OCI-LY3 (cell line): ENCODE measurements around the gene CELF4.
A peak's percentile ranks its signal among the peaks of the same experiment; 100 is the strongest.

ENCODE experiments used
- H2AFZ ChIP-seq: fragments of 200-600, 300-600 bp; shearing (Covaris generic); 2 replicates; pipeline ENCODE4 v1.6.0; 2014; ENCODE audit warnings: antibody characterized with exemption, low read depth, low read length
- H3K27ac ChIP-seq: fragments of 200-600, 300-600 bp; sonication (generic); 2 replicates; pipeline ENCODE4 v1.5.1; 2014; ENCODE audit warnings: mild to moderate bottlenecking, low read length, moderate library complexity, mixed read lengths
- H3K27me3 ChIP-seq: fragments of 200-600, 300-600 bp; sonication (generic); 2 replicates; pipeline ENCODE4 v1.6.1; 2014; ENCODE audit warnings: low read depth, low read length, mixed read lengths
- H3K36me3 ChIP-seq: fragments of 200-600, 300-600 bp; sonication (generic); replicated peaks from 2 replicates; pipeline ENCODE3; 2014; ENCODE audit warnings: low read depth, low read length, mixed read lengths
- H3K4me1 ChIP-seq: fragments of 300-600, 200-600 bp; sonication (generic); 2 replicates; pipeline ENCODE4 v1.6.1; 2014; ENCODE audit warnings: low read length, mixed read lengths
- H3K4me2 ChIP-seq: fragments of 200-600, 300-600 bp; sonication (generic); 2 replicates; pipeline ENCODE4 v1.6.1; 2014; ENCODE audit warnings: low read length, mixed read lengths
- H3K4me3 ChIP-seq: fragments of 300-600, 200-600 bp; sonication (generic); 2 replicates; pipeline ENCODE4 v1.5.1; 2014; ENCODE audit warnings: antibody characterized with exemption, mild to moderate bottlenecking, low read length, moderate library complexity
- H3K79me2 ChIP-seq: fragments of 300-600, 200-600 bp; shearing (Covaris generic); 2 replicates; pipeline ENCODE4 v1.6.1; 2014; ENCODE audit warnings: mild to moderate bottlenecking, low read length, mixed read lengths
- H3K9ac ChIP-seq: fragments of 300-600, 200-600 bp; shearing (Covaris generic); 2 replicates; pipeline ENCODE4 v1.6.0; 2014; ENCODE audit warnings: mild to moderate bottlenecking, low read length, moderate library complexity
- H3K9me3 ChIP-seq: fragments of 200-600, 300-600 bp; shearing (Covaris generic); 2 replicates; pipeline ENCODE4 v1.6.1; 2014; ENCODE audit warnings: low read length, mixed read lengths; ENCODE audit not compliant: insufficient read depth
- H4K20me1 ChIP-seq: fragments of 200-600, 300-600 bp; sonication (generic); 2 replicates; pipeline ENCODE4 v1.6.1; 2016; ENCODE audit warnings: low read length, mixed read lengths; ENCODE audit not compliant: insufficient read depth
- CTCF ChIP-seq: fragments of 200-600, 300-600 bp; sonication (generic); IDR thresholded peaks from 2 replicates; pipeline ENCODE4 v1.5.1; 2014; ENCODE audit warnings: antibody characterized with exemption, low read length, low read depth
- EZH2phosphoT487 ChIP-seq: fragments of 200-600 bp; shearing (Covaris generic); IDR thresholded peaks from 2 replicates; pipeline ENCODE4 v1.6.1; 2018; ENCODE audit warnings: antibody characterized with exemption, mixed run types, low read depth

Gene CELF4

DNA sequence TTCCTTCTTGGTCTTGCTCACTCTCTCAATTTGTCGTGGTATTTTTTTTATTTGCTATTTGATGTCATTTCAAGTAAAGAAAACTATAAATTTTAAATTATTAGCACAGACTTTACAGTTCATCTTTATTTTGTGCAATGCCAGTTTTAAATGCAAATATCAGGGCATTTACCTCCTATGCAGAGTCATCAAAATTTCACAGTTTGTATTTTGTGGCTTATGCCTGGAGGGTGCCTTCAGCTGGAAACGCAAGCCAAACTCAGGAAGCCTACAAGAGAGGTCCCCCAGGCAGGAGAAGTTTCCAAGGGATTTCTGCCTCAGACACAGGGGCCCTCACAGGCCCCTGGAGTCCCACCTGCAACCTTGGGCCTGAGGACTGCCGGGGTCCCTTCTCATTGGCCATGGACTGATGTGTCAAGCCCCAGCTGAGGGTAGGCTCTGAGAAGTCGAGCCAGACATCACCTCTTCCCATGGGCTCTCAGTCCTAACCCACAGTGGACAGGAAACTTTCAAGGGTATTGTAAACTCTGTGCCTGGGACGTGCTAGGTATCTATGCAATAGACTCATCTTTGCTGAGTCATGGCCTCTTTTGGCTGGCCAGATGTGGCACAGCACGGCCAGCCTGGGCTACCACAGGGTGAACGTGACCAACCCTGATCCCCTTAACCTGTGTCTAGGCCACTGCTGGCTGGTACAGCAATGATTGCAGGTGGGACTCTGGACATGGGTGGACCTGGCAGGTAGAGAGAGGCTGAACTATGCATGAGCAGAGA is 236.5 kb downstream of the CELF4 start:
- no peak overlapping the region for H3K4me3 ChIP-seq
- no peaks in the 10 kb centered on the region for H3K27me3 ChIP-seq
- H3K27ac ChIP-seq: no peak overlapping the region
- H3K4me2 ChIP-seq: no peak overlapping the region
- H4K20me1 ChIP-seq: no peaks in the 10 kb centered on the region
- no peaks in the 10 kb centered on the region for H3K36me3 ChIP-seq
- no peaks in the 10 kb centered on the region for H3K9me3 ChIP-seq
- H2AFZ ChIP-seq: no peak overlapping the region
- TF ChIP-seq EZH2phosphoT487: no peak
- TF ChIP-seq CTCF: no peak
- H3K9ac ChIP-seq: no peak overlapping the region
- no peaks in the 10 kb centered on the region for H3K79me2 ChIP-seq
- H3K4me1 ChIP-seq: no peaks in the 10 kb centered on the region

DNA sequence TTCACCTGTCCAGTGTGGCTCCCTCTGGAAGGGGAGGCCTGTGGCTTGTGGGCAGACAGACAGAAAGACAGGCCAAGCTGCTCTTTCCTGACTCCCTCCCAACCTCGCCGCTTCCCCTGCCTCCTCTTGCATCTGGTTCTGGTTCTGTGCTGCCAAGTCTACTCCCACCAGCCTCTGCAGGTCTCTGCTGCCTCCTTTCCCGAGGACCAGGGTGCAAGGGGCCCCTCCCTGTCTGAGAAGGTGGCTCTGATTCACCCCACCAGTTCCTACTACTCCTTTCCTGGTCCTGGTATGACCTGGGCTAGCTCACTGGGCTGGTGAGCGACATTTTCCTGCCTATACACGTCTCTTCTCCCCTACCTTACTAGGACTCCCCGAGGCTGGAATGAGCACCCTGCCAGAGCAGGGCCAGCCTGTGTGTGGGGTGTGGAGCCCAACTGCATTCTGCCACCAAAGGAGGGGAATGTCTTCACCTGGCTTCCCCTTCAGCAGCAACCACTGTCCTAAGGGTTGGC is 238.5 kb downstream of the CELF4 start:
- Histone ChIP-seq H3K9me3 (no peaks in the 10 kb centered on the region), H3K36me3 (no peaks in the 10 kb centered on the region), H3K27ac (no peak overlapping the region), H3K79me2 (no peaks in the 10 kb centered on the region), H3K4me3 (no peak overlapping the region), H3K4me2 (no peak overlapping the region), H2AFZ (no peak overlapping the region), H4K20me1 (no peaks in the 10 kb centered on the region), H3K9ac (no peak overlapping the region), H3K27me3 (no peaks in the 10 kb centered on the region), H3K4me1 (no peaks in the 10 kb centered on the region)
- TF ChIP-seq EZH2phosphoT487 (no peak), CTCF (no peak)

- Histone ChIP-seq H3K27ac (no peak overlapping the region), H3K4me3 (no peak overlapping the region), H3K79me2 (no peaks in the 10 kb centered on the region), H3K9ac (no peak overlapping the region), H3K36me3 (no peaks in the 10 kb centered on the region), H3K4me1 (no peaks in the 10 kb centered on the region), H3K9me3 (no peaks in the 10 kb centered on the region), H2AFZ (no peak overlapping the region; the same call in 1 of the 2 replicates), H3K4me2 (no peak overlapping the region), H3K27me3 (no peaks in the 10 kb centered on the region), H4K20me1 (no peaks in the 10 kb centered on the region)
- TF ChIP-seq EZH2phosphoT487 (no peak), CTCF (peak; percentile 80)
Measured at GRCh38 chr18:37322492-37323035, 243.0 kb downstream of the CELF4 start.
